Measurements from ENCODE around the gene YPEL1. TPM values are rescaled to one million over a fixed set of nuclear protein-coding genes. Genes with fewer than 3 reads are reported as not detected.

The YPEL1 gene
- total RNA-seq, 1 donor from 2014 or later, result 32.2 TPM

GRCh38 chr22:21661991-21662390 is 73.6 kb downstream of the YPEL1 start:
- Histone ChIP-seq H3F3A (ENCODE audit: low read depth) (peaks cover 32% of the 10 kb centered on the region), H3K79me2 (ENCODE audit: low read depth) (peaks cover 3% of the 10 kb centered on the region), H3K27me3 (no peaks in the 10 kb centered on the region), H2AFZ (replicated peaks) (no peak overlapping the region), H3K36me3 (no peaks in the 10 kb centered on the region), H3K4me3 (no peak overlapping the region), H3K27ac (no peak overlapping the region), H3K9ac (no peak overlapping the region), H3K4me2 (no peak overlapping the region), H4K20me1 (ENCODE audit: low read depth) (peaks cover 2% of the 10 kb centered on the region), H3K4me1 (peaks cover 10% of the 10 kb centered on the region), H3K9me3 (ENCODE audit: low read depth) (no peaks in the 10 kb centered on the region)
- peaks cover 15% of the 10 kb centered on the region for H3K27me3 Mint-ChIP-seq (ENCODE audit: insufficient read depth, low read depth)
- H3K9me3 Mint-ChIP-seq, result peaks cover 6% of the 10 kb centered on the region
- no peaks in the 10 kb centered on the region for H3K36me3 Mint-ChIP-seq
- H3K4me1 Mint-ChIP-seq, result peaks cover 23% of the 10 kb centered on the region
- no peak overlapping the region for H3K27ac Mint-ChIP-seq
- TF ChIP-seq CTCF (IDR thresholded peaks at IDR 0.05), result no peak
- no peak for TF ChIP-seq EZH2phosphoT487 (IDR thresholded peaks at IDR 0.05)
- TF ChIP-seq EZH2 (IDR thresholded peaks at IDR 0.05), result no peak
- no peak for DNase-seq (ENCODE audit: low spot score)
- peak overlapping the region; percentile 43 for H3K4me3 Mint-ChIP-seq

DNA sequence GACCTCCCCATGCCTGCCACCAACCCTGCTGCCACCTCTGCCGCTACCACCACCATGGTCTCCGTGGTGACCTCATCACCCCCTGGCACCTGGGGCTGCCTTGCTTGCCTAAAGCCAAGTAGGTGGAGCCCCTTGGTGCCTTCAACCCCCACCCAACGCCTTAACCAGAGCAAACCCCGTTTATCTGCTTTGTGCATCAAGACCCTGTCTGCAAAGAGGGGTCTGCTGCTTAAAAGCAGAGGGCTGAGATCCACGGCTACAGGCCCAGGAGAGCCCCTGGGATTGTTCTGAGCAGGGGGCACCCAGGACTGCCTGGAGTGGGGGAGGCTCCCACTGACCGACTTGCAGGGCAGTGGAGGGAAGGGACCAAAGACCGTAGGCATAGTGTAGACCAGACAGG is 74.7 kb downstream of the YPEL1 start:
- H3K36me3 Mint-ChIP-seq, result no peaks in the 10 kb centered on the region
- peaks cover 37% of the 10 kb centered on the region for H3F3A ChIP-seq (ENCODE audit: low read depth)
- peaks cover 27% of the 10 kb centered on the region for H3K4me1 Mint-ChIP-seq
- DNase-seq (ENCODE audit: low spot score), result no peak
- peaks cover 6% of the 10 kb centered on the region for H3K9me3 Mint-ChIP-seq
- H3K4me2 ChIP-seq, result no peak overlapping the region
- H3K9me3 ChIP-seq (ENCODE audit: low read depth), result no peaks in the 10 kb centered on the region
- H3K4me3 ChIP-seq, result no peak overlapping the region
- H3K4me3 Mint-ChIP-seq, result no peak overlapping the region
- peaks cover 16% of the 10 kb centered on the region for H3K27me3 Mint-ChIP-seq (ENCODE audit: insufficient read depth, low read depth)
- TF ChIP-seq EZH2phosphoT487 (IDR thresholded peaks at IDR 0.05) (no peak), CTCF (IDR thresholded peaks at IDR 0.05) (no peak), EZH2 (IDR thresholded peaks at IDR 0.05) (no peak)
- H3K27me3 ChIP-seq, result no peaks in the 10 kb centered on the region
- peaks cover 6% of the 10 kb centered on the region for H3K4me1 ChIP-seq
- H4K20me1 ChIP-seq (ENCODE audit: low read depth), result peaks cover 10% of the 10 kb centered on the region
- H3K27ac ChIP-seq, result no peak overlapping the region
- H3K9ac ChIP-seq, result no peak overlapping the region
- no peak overlapping the region for H2AFZ ChIP-seq (replicated peaks)
- H3K79me2 ChIP-seq (ENCODE audit: low read depth), result no peaks in the 10 kb centered on the region
- no peaks in the 10 kb centered on the region for H3K36me3 ChIP-seq
- H3K27ac Mint-ChIP-seq, result no peak overlapping the region

GRCh38 chr22:21659864-21660525 is 75.6 kb downstream of the YPEL1 start:
- Mint-ChIP-seq H3K9me3 (peaks cover 3% of the 10 kb centered on the region), H3K27me3 (ENCODE audit: insufficient read depth, low read depth) (peaks cover 14% of the 10 kb centered on the region), H3K4me1 (peaks cover 21% of the 10 kb centered on the region), H3K27ac (no peak overlapping the region), H3K36me3 (no peaks in the 10 kb centered on the region), H3K4me3 (peak overlapping the region; percentile 59)
- no peak for TF ChIP-seq EZH2phosphoT487 (IDR thresholded peaks at IDR 0.05)
- no peak for TF ChIP-seq EZH2 (IDR thresholded peaks at IDR 0.05)
- TF ChIP-seq CTCF (IDR thresholded peaks at IDR 0.05), result peak; percentile 5
- no peaks in the 10 kb centered on the region for H3K36me3 ChIP-seq
- H3K9ac ChIP-seq, result no peak overlapping the region
- H3K27ac ChIP-seq, result no peak overlapping the region
- H4K20me1 ChIP-seq (ENCODE audit: low read depth), result peaks cover 12% of the 10 kb centered on the region
- DNase-seq (ENCODE audit: low spot score), result no peak
- H3F3A ChIP-seq (ENCODE audit: low read depth), result peaks cover 40% of the 10 kb centered on the region
- H3K79me2 ChIP-seq (ENCODE audit: low read depth), result no peaks in the 10 kb centered on the region
- no peak overlapping the region for H3K4me3 ChIP-seq
- H3K27me3 ChIP-seq, result no peaks in the 10 kb centered on the region
- H3K4me1 ChIP-seq, result peaks cover 6% of the 10 kb centered on the region
- no peaks in the 10 kb centered on the region for H3K9me3 ChIP-seq (ENCODE audit: low read depth)
- H3K4me2 ChIP-seq, result no peak overlapping the region
- H2AFZ ChIP-seq (replicated peaks), result no peak overlapping the region

All from neural progenitor cell (in vitro differentiated cells).